Fibroblast of skin of right quadriceps (primary cell): ENCODE measurements around the gene SFXN2.
"Not testable (repeated sequence)": the region's sequence is repeated elsewhere in the genome, so short reads cannot be mapped to it uniquely, and the experiment has no call there.

Experiments
- DNase-seq: peaks from one replicate; pipeline ENCODE4 v3.0.0-alpha.2; 2013

SFXN2 gene

GRCh38 chr10:102758240-102758932 is 44.0 kb downstream of the SFXN2 start:
- no peak for DNase-seq

DNA sequence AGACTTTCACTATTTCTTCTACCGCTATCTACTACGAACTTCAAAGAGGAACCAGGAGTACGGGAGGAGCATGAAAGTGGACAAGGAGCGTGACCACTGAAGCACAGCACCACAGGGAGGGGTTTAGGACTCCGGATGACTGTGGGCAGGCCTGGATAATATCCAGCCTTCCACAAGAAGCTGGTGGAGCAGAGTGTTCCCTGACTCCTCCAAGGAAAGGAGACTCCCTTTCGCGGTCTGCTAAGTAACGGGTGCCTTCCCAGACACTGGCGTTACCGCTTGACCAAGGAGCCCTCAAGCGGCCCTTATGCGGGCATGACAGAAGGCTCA is 44.5 kb downstream of the SFXN2 start:
- not testable (repeated sequence) for DNase-seq

DNA sequence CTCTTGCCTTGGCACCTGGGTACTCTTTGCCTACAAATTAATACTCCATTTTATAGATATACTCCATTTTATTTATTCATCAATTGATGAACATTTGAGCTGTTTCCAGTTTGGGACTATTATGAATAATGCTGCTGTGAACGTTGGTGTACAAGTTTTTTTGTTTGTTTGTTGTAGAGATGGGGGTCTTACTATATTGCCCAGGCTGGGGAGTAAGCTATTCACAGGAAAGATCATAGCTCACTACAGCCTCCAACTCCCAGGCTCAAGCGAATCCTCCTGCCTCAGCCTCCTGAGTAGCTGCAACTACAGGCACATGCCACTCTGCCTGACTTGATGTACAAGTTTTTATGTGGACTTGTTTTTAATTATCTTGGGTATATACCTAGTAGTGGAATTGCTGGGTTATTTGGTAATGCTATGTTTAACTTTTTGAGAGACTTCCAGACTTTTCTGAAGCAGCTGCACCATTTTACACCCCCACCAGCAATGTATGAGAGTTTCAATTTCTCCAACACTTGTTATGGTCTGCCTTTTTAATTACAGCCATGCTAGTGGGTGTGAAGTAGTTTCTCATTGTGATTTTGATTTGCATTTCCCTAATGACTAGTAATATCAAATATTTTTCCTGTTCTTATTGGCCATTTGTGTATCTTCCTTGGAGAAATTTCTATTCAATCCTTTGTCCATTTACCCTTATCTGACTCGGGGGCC is 45.2 kb downstream of the SFXN2 start:
- no peak for DNase-seq

- no peak for DNase-seq
These were observed 47.5 kb downstream of the SFXN2 start for GRCh38 chr10:102761981-102762380.

DNA sequence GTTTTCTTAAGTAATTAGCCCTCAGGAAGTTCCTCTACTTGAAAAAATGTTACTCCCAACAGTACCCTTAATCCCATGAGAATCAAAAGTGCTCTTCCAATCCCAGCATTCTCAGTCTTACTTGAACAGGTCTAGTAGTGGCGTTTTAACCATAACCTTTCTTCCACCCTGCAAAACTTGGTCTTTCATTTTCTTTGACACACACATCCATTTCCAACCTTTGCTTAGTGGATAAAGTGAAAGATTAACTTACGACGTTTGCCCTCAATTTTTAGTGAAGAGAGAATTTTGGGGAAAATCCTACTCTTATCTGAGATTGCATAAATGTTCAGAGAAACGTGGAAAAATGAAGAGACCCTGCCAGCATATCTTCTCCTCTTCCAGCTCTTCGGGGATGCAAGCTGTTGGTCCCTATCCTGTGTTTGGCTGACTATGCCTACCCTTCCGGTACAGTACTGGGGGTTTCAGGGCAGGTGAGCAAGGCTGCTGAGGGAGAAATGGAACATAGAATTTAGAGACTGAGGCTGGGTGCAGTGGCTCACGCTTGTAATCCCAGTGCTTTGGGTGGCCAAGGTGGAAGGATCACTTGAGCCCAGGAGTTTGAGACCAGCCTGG is 48.1 kb downstream of the SFXN2 start:
- no peak for DNase-seq

DNA sequence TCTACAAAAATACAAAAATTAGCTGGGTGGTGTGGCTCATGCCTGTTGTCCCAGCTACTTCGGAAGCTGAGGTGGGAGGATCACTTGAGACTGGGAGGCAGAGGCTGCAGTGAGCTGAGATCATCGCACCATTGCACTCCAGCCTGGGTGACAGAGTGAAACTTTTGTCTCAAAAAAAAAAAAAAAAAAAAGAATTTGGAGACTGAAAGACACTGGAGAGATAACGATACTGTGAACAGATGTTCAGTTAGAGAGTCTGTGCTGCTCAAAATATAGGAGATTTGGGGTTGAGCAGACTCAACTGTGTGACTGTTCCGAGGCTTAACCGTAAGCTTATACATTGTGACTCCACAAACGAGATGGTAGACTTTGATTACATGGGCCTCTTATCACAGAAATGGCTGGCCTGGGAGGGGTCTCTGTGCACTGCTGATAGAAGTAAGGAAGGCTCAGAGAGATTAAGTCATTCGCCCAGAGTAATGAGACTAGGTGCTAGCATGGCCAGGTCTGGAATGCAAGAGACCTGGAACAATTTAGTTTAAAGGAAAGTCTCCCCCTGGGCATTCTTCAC is 48.7 kb downstream of the SFXN2 start:
- DNase-seq: no peak

DNA sequence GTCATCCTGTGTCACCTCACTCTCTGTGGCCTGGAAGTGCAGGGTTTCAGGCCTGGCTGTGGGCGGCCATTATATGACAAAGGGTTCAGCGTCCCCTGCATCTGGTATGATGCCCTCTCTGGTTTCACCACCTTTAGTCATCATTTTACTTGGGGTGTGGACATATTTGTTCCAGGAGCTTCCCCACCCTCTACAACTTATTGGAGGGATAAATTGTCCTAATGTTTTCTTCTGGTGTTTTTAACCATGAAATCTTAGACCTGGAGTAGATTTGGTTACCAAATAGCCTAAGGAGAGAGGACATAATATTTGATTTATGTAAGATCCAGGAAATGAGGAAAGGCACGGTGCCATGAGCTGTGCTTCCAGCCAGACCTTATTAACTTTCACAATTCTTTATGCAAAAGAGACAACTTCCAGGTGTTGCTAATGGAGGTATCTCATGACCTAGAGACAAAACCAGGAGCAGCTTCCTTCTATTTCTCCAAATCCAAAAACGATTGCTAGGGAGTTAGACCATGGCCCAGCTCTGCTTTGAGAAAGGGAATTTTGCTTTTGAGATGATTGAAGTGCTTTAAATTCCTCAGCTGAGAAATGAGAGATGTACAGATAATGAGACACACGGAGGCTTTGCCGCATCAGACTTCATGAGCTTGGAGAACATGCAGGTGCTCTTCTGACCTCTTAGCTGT is 50.2 kb downstream of the SFXN2 start:
- DNase-seq: peak; percentile 50

- no peak for DNase-seq
These were observed 50.9 kb downstream of the SFXN2 start for GRCh38 chr10:102765336-102765735.

GRCh38 chr10:102767428-102768160 is 53.2 kb downstream of the SFXN2 start:
- no peak for DNase-seq

DNA sequence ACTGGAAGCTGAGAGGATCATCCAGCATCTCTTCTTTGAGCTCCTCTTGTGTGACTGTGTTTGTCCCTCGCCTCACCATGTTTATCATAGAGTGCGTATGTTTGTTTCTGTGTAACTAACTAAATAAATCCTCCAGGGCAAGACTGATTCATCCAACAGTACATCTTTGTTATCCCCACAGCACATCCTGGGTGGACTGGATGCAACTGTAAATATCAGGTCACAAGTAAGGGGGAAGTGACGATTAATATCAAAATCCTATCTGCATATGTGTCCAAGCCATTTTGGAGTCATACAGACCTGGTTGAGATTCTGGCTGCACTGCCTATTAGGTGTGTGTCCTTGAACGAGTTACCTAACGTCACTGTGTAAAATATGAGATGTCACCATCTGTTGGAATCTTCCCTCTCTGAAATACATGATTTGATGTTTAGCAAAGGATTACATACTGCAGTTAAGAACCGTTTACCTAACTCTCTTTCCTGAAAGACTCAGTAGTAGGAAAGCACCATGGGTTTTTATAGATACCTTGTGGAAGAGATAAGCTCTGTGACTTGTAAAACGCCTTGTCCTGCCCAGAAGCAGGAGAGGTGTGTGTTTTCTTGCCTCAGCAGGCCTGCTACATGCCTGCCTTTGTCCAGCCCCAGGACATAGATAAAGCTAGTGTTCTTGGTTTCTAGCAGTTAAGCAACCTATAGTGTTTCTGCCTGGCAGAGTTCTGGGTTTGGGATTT is 55.1 kb downstream of the SFXN2 start:
- no peak for DNase-seq

- no peak for DNase-seq
These were observed 55.7 kb downstream of the SFXN2 start for GRCh38 chr10:102770108-102770482.

- DNase-seq: no peak
These were observed 56.4 kb downstream of the SFXN2 start for GRCh38 chr10:102770792-102771191.

DNA sequence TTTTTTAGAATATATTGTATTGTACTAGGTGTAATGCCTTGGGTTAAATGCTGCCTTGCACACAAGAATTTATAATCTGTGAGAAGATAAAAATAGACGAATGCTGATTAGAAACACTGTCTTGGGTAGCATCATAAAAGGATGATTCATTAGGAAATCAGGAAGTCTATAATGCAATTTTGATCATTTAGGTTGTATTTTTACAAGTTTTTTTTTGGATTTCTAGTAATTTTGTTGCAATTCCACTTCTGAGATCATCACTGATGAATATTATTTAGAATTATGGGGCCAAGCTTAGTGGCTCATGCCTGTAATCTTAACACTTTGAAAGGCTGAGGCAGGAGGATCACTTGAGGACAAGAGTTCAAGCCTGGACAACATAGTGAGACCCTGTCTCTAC is 58.9 kb downstream of the SFXN2 start:
- peak; percentile 56 for DNase-seq

DNA sequence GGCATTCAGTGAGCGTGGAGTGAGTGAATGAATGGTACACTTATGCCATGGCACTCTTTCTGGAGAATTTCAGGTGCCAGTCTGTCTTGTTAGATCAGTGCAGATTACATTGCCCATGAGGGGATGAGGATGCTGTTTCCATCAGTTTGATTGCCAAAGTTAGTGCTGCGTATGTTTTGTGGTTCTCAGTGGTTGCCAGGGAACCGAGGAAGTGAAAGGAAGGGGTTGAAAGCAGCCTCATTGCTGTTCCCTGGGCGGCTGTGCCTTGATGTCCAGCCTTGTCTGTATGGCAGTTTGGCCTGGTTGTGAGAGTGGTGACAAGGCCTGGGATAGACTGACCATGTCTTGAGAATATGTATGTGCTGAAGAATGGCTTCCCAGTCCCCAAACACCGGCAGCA is 59.5 kb downstream of the SFXN2 start:
- no peak for DNase-seq

DNA sequence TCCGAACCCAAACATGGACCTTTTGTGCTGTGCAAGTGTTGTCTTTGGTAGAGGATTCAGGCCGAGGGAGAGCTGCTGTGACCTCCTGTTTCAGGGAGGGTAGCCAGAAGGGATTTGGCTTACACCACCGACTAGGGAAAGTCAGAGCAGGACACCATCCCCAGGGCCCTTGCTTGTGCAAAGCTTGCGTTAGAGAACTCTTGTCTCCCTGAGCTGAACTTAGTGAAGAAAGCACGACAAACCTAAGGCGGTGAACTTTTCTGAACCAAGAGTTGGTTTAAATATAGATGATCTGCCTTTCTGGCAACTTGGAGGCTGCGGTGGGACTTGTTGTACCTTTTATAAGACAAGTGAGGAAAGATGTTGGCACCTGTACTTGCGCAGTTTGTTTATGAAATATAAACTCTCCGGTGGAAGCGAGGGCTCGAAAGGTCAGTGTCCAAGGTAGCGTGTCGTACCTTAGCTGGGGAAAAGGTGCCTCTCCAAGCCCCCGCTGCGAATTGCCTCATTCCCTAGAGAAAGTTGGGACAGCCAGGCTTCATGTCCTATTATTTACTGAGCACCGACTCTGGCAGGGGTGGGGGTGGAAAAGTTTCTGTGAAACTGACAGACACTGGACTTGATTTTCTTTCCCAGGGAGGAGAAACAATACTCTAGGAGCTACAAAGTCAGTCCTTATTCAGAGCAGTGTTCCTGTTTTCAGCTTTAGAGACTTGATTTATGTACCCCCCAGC is 60.9 kb downstream of the SFXN2 start:
- DNase-seq: no peak

GRCh38 chr10:102775935-102776669 is 61.7 kb downstream of the SFXN2 start:
- peak; percentile 86 for DNase-seq

GRCh38 chr10:102776779-102777456 is 62.5 kb downstream of the SFXN2 start:
- DNase-seq: peak; percentile 98

DNA sequence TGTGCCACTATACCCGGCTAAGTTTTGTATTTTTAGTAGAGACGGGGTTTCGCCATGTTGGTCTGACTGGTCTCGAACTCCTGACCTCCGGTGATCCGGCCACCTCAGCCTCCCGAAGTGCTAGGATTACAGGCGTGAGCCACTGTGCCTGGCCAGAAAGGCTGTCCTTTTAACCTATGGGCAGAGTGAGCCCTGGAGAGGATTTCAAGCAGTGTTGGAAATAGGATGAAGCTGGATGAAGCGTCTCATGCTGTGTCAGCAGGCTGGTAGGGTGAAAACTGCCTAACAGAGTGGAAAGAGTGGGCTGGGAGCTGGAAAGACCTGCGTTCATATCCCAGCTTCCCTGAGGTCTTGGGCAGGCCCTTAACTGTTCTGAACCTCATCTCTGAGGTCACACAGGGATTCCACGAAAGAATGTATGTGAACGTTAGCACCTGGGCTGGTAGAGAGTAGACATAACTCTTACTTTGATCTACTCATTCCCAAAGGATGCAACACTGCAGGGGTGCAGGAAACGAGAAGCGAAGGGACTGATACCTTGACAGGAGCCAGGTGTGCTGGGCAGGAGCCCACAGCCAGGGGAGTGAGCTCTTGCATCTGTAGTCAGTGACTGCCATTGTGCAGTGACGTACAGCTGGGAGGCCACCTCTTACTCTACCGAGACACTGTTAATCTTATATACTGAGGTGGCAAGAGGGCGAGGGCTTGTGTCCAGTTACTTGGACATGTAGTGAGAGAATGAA is 63.4 kb downstream of the SFXN2 start:
- DNase-seq: no peak

- no peak for DNase-seq
These were observed 64.3 kb downstream of the SFXN2 start for GRCh38 chr10:102778781-102779180.
